A549 treated with RU486 at 1 μM for 4 hours (cell line): ENCODE measurements around the gene ARRDC2. TPM values are rescaled to one million over a fixed set of nuclear protein-coding genes. Genes with fewer than 3 reads are reported as not detected.

Experiments
- total RNA-seq: library from RNA; stranded (reverse); fragments of 200-300 nt; extraction: Qiagen RNA extraction; gene quantifications from 5 replicates; pipeline ENCODE4 v1.2.3, GENCODE V29; 2022; ENCODE audit warnings: low read depth

The ARRDC2 gene
- total RNA-seq, result 18.4 to 28.5 TPM (median 27.6 TPM) in 5 replicates

GRCh38 chr19:18007917-18008673 lies at the start of gene ARRDC2:
TSS of gene ARRDC2 (plus strand) at chr19:18008170. CDS start at chr19:18008311, 141 bp downstream.

GRCh38 chr19:17966550-17967256 lies 41.3 kb upstream of the ARRDC2 start, which contains the start of gene KCNN1:
TSS of gene KCNN1 (plus strand) at chr19:17967107. CDS start at chr19:17973889, 6,782 bp downstream.

Other genes with a start within 250 kb of the ARRDC2 start
- 4.0 to 5.3 TPM (median 4.9 TPM) in 5 replicates for gene B3GNT3, start 213.0 kb upstream of the ARRDC2 start, total RNA-seq
- gene INSL3, start 186.7 kb upstream of the ARRDC2 start, total RNA-seq, result 0.57 to 0.74 TPM (median 0.67 TPM) in 5 replicates
- 0.15 to 0.36 TPM (median 0.31 TPM) in 5 replicates for gene JAK3, start 160.2 kb upstream of the ARRDC2 start, total RNA-seq
- gene RPL18A, start 148.3 kb upstream of the ARRDC2 start, total RNA-seq, result 1,820 to 2,407 TPM (median 2,274 TPM) in 5 replicates
- gene SLC5A5, start 136.2 kb upstream of the ARRDC2 start, total RNA-seq, result 0.06 to 0.25 TPM (median 0.17 TPM) in 5 replicates
- 101 to 120 TPM (median 112 TPM) in 5 replicates for gene CCDC124, start 75.2 kb upstream of the ARRDC2 start, total RNA-seq
- gene KCNN1, start 41.1 kb upstream of the ARRDC2 start, total RNA-seq, result 0.38 to 0.98 TPM (median 0.47 TPM) in 5 replicates
- gene IL12RB1, start 78.8 kb downstream of the ARRDC2 start, total RNA-seq, result not detected in 5 replicates
- gene MAST3, start 89.6 kb downstream of the ARRDC2 start, total RNA-seq, result 1.6 to 2.2 TPM (median 1.8 TPM) in 5 replicates
- gene PIK3R2, start 145.0 kb downstream of the ARRDC2 start, total RNA-seq, result 3.0 to 13.4 TPM (median 9.3 TPM) in 5 replicates
- gene IFI30, start 165.6 kb downstream of the ARRDC2 start, total RNA-seq, result 10.4 to 22.0 TPM (median 15.3 TPM) in 5 replicates
- 9.0 to 13.3 TPM (median 10.7 TPM) in 5 replicates for gene MPV17L2, start 185.0 kb downstream of the ARRDC2 start, total RNA-seq
- 0.53 to 1.1 TPM (median 0.57 TPM) in 5 replicates for gene RAB3A, start 195.9 kb downstream of the ARRDC2 start, total RNA-seq
- gene PDE4C, start 218.3 kb downstream of the ARRDC2 start, total RNA-seq, result 0.27 to 0.50 TPM in 2 of 5 replicates, not detected in the others